Retinal pigment epithelial cell (primary cell): ENCODE data around the gene SRGAP1.

Experiments
- DNase-seq: peaks from one replicate; pipeline ENCODE4 v3.0.0-alpha.2; 2010; ENCODE audit warnings: low read depth
- H3K4me3 ChIP-seq: 2 replicates; pipeline ENCODE4 v1.5.1; 2011; ENCODE audit warnings: mild to moderate bottlenecking, low read length, control low read depth, moderate library complexity
- CTCF ChIP-seq: conservative IDR thresholded peaks from 2 replicates; pipeline ENCODE4 v1.5.1; 2011; ENCODE audit warnings: low read depth, low read length, control low read depth, inconsistent platforms

Gene SRGAP1

GRCh38 chr12:64057706-64058105 is 213.2 kb downstream of the SRGAP1 start:
- no peak overlapping the region for H3K4me3 ChIP-seq
- TF ChIP-seq CTCF = no peak
- DNase-seq = no peak

- H3K4me3 ChIP-seq = no peak overlapping the region
- no peak for TF ChIP-seq CTCF
- DNase-seq = no peak
Observed at GRCh38 chr12:64058541-64059265, 214.2 kb downstream of the SRGAP1 start.

- H3K4me3 ChIP-seq = no peak overlapping the region
- TF ChIP-seq CTCF = no peak
- no peak for DNase-seq
Observed at GRCh38 chr12:64059685-64060084, 215.2 kb downstream of the SRGAP1 start.

GRCh38 chr12:64061868-64062375 is 217.4 kb downstream of the SRGAP1 start:
- no peak overlapping the region for H3K4me3 ChIP-seq
- no peak for TF ChIP-seq CTCF
- DNase-seq = no peak

- TF ChIP-seq CTCF = no peak
- no peak for DNase-seq
- H3K4me3 ChIP-seq = no peak overlapping the region
Observed at GRCh38 chr12:64063121-64063520, 218.6 kb downstream of the SRGAP1 start.

- DNase-seq = no peak
Observed at GRCh38 chr12:64064240-64064639, 219.7 kb downstream of the SRGAP1 start.

More at GRCh38 chr12:64064240-64064639, 219.7 kb downstream of the SRGAP1 start:
- no peak for TF ChIP-seq CTCF
- no peak overlapping the region for H3K4me3 ChIP-seq
